GM12872 (cell line): ENCODE data around the gene ERICH6.

ENCODE experiments used
- TF ChIP-seq, protein P1 (sequence below): IDR thresholded peaks from 3 replicates; pipeline ENCODE4 v1.5.1; 2011; ENCODE audit warnings: low read depth, mild to moderate bottlenecking, low read length, moderate library complexity; ENCODE audit not compliant: insufficient read depth

ERICH6 gene

DNA sequence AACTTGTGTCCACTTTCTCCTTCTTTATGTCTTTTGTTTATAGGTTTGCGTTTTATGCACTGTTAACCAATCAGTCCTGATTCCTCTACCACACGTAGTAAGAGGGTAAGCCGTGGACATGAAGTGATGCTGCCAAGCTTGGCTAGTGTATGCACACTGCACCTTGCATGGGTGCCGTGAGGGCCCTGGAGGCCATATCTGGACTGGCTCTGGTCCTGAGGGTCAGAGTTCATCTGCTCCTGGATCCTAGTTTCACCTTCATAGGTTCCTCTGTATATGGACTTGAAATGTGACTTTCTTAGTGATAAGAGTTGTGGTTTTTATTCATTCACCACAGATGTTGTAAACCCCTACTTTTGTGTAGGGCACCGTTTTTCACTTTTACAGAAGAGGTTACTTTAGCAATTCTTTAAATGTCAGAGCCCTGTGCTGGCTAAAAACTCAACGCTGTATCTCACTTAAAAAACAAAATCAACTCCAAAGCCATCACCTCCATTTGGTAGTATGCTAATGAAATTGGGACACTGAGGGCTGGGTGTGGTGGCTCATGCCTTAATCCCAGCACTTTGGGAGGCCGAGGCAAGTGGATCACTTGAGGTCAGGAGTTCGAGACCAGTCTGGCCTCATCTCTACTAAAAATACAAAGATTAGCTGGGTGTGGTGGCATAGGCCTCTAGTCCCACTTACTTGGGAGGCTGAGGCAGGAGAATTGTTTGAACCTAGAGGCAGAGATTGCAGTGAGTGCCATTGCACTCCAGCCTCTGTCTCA, 36.3 kb upstream of the ERICH6 start:
- TF ChIP-seq, protein P1, sequence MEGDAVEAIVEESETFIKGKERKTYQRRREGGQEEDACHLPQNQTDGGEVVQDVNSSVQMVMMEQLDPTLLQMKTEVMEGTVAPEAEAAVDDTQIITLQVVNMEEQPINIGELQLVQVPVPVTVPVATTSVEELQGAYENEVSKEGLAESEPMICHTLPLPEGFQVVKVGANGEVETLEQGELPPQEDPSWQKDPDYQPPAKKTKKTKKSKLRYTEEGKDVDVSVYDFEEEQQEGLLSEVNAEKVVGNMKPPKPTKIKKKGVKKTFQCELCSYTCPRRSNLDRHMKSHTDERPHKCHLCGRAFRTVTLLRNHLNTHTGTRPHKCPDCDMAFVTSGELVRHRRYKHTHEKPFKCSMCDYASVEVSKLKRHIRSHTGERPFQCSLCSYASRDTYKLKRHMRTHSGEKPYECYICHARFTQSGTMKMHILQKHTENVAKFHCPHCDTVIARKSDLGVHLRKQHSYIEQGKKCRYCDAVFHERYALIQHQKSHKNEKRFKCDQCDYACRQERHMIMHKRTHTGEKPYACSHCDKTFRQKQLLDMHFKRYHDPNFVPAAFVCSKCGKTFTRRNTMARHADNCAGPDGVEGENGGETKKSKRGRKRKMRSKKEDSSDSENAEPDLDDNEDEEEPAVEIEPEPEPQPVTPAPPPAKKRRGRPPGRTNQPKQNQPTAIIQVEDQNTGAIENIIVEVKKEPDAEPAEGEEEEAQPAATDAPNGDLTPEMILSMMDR, result no peak

DNA sequence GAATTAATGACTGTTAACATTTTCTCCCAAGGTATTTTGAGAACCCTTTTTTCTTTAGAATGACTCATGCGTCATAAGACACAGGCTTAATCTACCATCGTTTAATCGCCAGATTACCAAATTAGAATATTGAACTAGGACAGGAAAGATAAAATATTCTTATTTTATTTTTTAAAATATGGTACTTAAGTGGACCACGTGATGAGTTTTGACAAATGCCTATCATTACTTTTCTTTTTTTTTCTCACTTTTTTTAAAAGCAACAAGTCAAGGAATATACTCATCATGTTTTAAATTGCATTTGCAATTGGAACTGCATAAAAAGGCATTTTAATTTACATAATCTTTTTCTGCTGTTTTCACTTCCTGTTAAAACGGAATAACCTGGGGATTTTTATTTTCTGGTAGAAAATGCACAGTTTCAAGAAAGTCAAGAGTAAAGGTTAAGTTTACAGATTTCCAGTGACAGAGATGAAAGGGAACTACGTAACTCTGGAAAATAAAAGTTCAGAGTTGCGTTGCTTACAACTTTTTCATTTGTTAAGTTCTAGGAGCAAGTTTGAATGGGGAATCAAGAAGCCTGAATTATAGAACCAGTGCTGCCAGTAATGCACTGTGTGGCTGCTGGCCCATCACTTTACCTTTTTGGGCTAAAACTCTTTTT, 35.6 kb upstream of the ERICH6 start:
- TF ChIP-seq, protein P1, result no peak

DNA sequence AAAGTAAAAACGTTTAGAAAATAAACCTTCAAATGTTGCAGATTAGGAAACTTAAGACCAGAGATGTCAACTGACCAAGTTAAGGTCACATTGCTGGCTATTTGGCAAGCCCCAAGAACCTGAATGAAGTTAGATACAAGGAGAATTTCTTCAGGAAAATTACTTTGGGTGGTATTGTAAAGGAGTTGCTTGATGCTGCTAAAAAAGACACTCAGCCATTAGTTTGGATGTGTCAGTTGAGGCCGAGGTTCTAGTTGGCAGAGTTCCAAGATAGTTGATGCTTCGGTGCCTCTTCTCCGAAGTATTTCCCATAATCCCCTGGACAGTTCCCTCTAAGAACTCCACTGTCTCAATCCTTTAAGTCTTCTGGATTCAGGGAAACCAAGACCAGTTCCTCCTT, 35.0 kb upstream of the ERICH6 start:
- TF ChIP-seq, protein P1, result no peak

DNA sequence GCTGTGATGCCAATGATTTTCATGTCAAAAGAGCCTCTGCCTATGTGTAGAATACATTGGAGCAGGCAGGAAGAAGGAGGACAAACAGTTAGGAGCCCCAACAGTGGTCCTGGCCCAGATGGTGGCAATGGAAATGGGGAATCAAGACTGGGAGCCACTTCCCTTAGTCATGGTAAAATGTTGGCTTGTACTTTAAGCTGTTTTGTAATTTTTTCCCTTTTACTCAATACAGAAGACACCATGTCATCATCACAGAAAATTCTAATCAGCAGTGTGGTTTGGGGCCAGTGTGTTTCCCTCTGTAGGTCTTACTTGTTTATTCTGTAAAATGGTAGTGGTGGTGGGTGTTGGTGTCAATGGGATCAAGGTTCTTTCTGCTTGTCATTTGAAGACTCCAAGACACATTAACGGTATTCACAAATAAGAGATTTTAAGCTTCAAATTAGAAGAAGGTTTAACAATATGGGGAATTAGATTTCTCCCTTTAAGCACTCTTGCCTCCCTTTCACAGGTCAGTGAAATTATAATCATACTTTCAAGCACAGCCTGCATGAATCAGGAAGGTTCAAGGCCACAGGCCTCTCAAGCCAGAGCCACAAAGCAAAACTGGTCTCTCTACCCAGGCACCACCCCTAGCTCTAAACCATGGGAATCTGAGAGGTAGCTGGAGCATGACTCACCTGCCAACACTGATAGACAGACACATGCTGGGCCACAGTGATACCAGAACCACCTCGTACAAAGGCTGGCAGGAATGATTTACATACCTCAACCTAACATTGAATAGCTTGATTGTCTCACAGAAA, 34.4 kb upstream of the ERICH6 start:
- TF ChIP-seq, protein P1, result no peak

DNA sequence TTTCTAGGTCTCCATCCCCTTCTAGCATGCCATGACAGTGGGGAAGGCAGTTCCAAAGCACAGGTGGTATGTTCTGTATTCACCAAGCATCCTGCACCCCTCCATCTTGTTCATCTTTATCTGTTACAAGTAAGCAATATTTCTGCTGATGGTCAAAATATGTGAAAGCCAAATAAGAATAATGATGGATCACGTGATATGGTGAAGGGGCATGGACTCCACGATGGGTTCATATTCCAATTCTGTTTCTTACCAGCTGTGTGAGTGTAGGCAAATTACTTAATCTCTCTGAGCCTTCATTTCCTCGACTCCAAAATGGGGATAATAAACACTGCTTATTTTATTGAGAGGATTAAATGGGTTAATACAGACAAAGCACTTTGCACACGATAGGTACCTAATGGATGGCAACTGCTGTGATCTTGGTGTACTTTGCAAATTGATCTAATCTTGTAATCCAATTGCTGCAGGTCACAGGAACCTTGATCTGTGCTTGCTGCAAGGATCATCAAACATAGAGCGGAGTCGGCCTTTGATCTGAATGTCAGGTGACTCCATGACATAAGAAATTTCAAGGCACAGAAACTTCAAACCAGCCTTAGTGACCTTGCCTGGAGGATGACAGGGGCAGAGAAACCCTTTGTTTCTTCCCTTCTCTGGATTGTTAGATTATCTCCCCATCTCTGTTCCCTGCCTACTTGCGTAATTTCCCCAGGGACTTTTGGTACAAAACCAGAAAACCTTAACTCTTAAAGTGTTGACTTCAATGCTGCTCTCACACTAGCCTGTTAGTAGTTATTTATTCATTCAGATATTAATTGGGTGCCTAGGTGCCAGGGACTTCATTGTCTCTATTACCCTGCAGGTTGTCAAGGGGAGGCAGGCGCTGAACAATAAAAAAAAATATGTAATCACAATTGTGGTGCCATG, 33.4 kb upstream of the ERICH6 start:
- TF ChIP-seq, protein P1, result no peak

DNA sequence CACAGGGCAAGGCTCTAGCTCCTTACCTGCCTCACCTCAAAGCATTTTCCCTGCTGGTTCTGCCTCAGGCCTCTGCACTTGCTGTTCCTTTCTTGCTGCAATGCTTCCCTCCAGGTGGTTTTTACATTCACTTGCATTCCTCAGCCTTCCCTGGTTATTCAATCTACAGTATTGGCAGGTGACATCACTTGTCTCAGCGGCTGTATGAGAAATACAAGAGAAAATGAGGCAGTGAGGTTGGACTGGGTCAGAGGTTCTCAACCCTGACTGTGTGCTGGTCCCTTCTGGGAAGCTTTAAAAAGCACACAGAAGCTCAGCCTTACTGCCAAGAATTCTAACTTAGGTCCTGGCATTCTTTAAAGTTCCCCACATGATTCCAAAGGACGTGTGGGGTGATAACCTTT, 32.6 kb upstream of the ERICH6 start:
- TF ChIP-seq, protein P1, result no peak

DNA sequence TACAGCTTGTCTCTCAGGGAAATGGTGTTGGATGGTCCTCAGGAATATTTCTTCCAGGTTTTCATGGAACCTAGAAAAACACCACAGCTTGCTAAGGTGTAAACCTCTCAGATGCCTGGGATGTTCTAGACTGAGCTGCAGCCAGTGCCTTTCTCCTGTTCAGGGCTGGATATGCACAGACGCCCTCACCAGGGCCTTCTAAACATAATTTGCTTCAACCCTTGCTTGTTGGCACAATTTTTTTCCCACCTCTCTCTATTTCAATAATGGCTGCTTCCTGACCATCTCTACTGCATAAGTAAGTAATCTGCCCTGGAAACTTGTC, 31.0 kb upstream of the ERICH6 start:
- TF ChIP-seq, protein P1, result no peak
